Esophagus muscularis mucosa (tissue), 4 donors: ENCODE measurements around the gene PLD5.

Experiments
- CTCF ChIP-seq, 3 experiments: fragments of 200-600 bp in 2 of 3; fragments of 450-650 bp in 1 of 3; sonication (generic) in 2 of 3; IDR thresholded peaks; one replicate each; pipeline ENCODE4 v1.5.1; 2017 to 2019; ENCODE audit warnings: antibody characterized with exemption in 3 of 3, mild to moderate bottlenecking in 2 of 3, moderate library complexity in 1 of 3
- EP300 ChIP-seq: sonication (generic); formaldehyde crosslinking; IDR thresholded peaks from one replicate; pipeline ENCODE4 v1.6.1; 2017; ENCODE audit warnings: antibody characterized with exemption
- POLR2A ChIP-seq: fragments of 450-650 bp; IDR thresholded peaks from one replicate; pipeline ENCODE4 v1.6.1; 2017; ENCODE audit warnings: antibody characterized with exemption, moderate library complexity, mild to moderate bottlenecking, low read depth
- POLR2AphosphoS5 ChIP-seq, 2 donors: sonication (generic); formaldehyde crosslinking; IDR thresholded peaks; one replicate each; pipeline ENCODE4 v1.6.1; 2017; ENCODE audit warnings: antibody characterized with exemption in 2 of 2

- TF ChIP-seq CTCF (IDR thresholded peaks at IDR 0.05), result no peak
- TF ChIP-seq POLR2A, result no peak
- TF ChIP-seq POLR2AphosphoS5 (IDR thresholded peaks at IDR 0.05), result no peak
- no peak for TF ChIP-seq EP300
Observed at GRCh38 chr1:242205622-242206489, 318.6 kb downstream of the PLD5 start.
